ENCODE measurements around the gene LYPD6B. TPM values are rescaled to one million over a fixed set of nuclear protein-coding genes. Genes with fewer than 3 reads are reported as not detected.
A peak's percentile ranks its signal among the peaks of the same experiment; 100 is the strongest.

The LYPD6B gene
- total RNA-seq, 2 experiments from 2014 or later = not detected

- no peak for DNase-seq
- peaks cover 4% of the 10 kb centered on the region for H3K9me3 Mint-ChIP-seq (ENCODE audit: insufficient read depth)
- peaks cover 15% of the 10 kb centered on the region for H3K4me1 Mint-ChIP-seq (ENCODE audit: low read depth)
- no peak overlapping the region for H3K27ac Mint-ChIP-seq
- ChIA-PET POLR2A (no interaction called here), CTCF (no interaction called here)
- H3K36me3 Mint-ChIP-seq (ENCODE audit: low read depth) = no peaks in the 10 kb centered on the region
- peaks cover 16% of the 10 kb centered on the region for H3K27me3 Mint-ChIP-seq (ENCODE audit: low read depth)
- ATAC-seq = no peak
- H3K4me3 Mint-ChIP-seq = no peak overlapping the region
Observed at GRCh38 chr2:149068225-149068995, 29.9 kb downstream of the LYPD6B start.

DNA sequence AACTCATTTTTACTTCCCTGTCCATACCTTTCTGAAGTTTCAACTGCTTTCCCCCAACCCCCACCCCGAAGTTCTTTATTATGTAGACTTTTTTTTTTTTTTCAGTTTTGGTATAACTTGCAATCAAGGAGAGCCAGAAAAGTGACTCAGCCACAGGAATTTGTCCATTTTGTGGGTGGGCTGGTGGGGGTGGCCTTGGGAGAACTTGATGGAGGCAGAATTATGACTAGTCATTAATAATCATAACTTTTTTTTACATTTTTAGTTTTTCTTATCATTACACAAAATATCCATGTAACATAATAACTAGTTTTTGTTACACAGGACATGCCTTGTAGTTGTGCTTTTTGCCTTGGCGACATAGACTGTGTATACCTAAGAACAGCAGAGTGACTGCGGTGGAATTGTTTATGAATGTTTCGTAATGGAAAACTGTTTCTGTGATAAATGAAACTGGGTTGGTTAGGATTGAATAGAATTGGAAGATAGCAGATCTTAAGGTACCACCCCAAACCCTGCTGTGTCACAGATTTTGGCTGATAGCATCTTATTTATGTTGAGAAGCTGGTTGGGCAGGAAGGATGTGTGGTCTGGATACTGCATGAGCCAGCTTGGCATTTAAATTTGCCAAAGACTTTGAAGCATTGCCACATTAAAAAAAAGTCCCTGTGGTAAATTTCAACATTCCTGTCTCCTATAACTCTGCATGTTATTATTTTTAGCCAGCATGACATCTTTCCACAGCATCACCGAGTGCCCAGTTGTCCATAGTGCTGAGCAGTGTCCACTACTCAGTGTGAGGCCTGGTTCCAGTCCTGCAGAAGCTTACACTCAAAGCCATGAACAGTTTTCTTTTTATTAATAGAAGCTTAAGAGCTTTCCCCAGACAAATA, 30.7 kb downstream of the LYPD6B start:
- Mint-ChIP-seq H3K4me3 (no peak overlapping the region), H3K27ac (no peak overlapping the region), H3K36me3 (ENCODE audit: low read depth) (no peaks in the 10 kb centered on the region), H3K9me3 (ENCODE audit: insufficient read depth) (peaks cover 4% of the 10 kb centered on the region), H3K4me1 (ENCODE audit: low read depth) (peaks cover 15% of the 10 kb centered on the region), H3K27me3 (ENCODE audit: low read depth) (peaks cover 16% of the 10 kb centered on the region)
- peak; percentile 81 for ATAC-seq
- peak; percentile 37 for DNase-seq
- ChIA-PET POLR2A (interaction anchor here (0.6 kb wide), 1 partner anchor 93 kb away, joined by 4 read pairs; no protein-coding TSS in a partner anchor), CTCF (interaction anchor here (1.0 kb wide), 1 partner anchor 52 kb away, joined by 3 read pairs; no protein-coding TSS in a partner anchor)

DNA sequence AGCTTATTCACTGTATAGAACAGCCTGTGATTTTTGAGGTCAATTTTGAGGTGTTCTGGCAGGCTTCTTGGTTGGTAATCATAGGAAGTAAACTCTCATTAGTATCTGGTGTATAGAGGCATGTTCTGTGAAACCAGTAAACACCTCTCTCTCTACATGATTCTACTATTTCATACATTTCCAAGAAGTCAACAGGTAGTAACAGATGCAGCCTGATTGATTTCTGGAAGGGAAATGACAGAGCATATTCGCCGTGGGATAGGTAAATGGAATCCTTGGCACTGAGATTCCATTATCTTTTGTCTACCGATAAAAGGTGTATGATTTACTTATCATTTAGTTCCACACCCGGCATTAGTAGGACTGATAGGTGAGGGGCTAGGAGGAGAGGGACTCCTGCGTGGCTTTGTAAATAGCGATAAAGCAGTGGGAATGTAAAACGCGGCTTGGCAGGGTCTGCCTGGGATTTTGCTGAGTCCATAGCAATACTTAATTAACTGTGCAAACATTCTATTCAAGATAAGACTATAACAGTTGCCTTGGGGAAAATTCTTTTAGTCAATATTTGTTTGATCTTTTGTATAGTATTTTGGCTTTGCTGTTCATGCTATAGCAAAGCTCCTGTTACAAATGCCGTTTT, 32.3 kb downstream of the LYPD6B start:
- ChIA-PET POLR2A (no interaction called here), CTCF (no interaction called here)
- no peak overlapping the region for H3K27ac Mint-ChIP-seq
- H3K9me3 Mint-ChIP-seq (ENCODE audit: insufficient read depth) = peaks cover 4% of the 10 kb centered on the region
- ATAC-seq (no peak), DNase-seq (no peak)
- H3K36me3 Mint-ChIP-seq (ENCODE audit: low read depth) = no peaks in the 10 kb centered on the region
- H3K4me3 Mint-ChIP-seq = no peak overlapping the region
- H3K4me1 Mint-ChIP-seq (ENCODE audit: low read depth) = peaks cover 15% of the 10 kb centered on the region
- H3K27me3 Mint-ChIP-seq (ENCODE audit: low read depth) = peaks cover 15% of the 10 kb centered on the region

DNA sequence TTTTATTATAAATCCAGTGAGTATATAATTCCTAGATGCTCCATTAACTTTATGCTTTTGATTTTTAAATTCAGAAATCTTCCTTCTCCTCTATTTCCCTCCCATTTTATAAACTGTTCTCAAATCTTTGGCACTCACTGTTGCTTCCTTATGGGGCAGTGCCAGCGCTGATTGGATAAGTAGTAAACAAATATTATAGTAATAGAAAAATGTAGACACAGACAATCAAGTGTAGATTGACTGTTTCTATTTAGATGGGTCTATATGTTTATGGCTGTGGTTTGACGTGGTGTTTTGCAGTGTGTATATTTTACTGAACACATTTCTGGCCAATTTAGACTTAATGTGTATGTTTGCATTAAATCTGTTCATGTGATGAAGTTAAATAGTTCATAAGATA, 36.6 kb downstream of the LYPD6B start:
- ATAC-seq (no peak), DNase-seq (no peak)
- H3K27me3 Mint-ChIP-seq (ENCODE audit: low read depth) = peaks cover 11% of the 10 kb centered on the region
- H3K4me1 Mint-ChIP-seq (ENCODE audit: low read depth) = peaks cover under 1% of the 10 kb centered on the region
- POLR2A ChIA-PET = no interaction called here
- no peak overlapping the region for H3K4me3 Mint-ChIP-seq
- no peak overlapping the region for H3K27ac Mint-ChIP-seq
- CTCF ChIA-PET = interaction anchor here (1.3 kb wide), 1 partner anchor 13 kb away, joined by 3 read pairs; no protein-coding TSS in a partner anchor
- H3K36me3 Mint-ChIP-seq (ENCODE audit: low read depth) = no peaks in the 10 kb centered on the region
- H3K9me3 Mint-ChIP-seq (ENCODE audit: insufficient read depth) = no peaks in the 10 kb centered on the region

- DNase-seq (no peak), ATAC-seq (no peak)
- H3K27me3 Mint-ChIP-seq (ENCODE audit: low read depth) = peaks cover 10% of the 10 kb centered on the region
- H3K4me1 Mint-ChIP-seq (ENCODE audit: low read depth) = no peaks in the 10 kb centered on the region
- no peak overlapping the region for H3K4me3 Mint-ChIP-seq
- no peaks in the 10 kb centered on the region for H3K36me3 Mint-ChIP-seq (ENCODE audit: low read depth)
- H3K27ac Mint-ChIP-seq = no peak overlapping the region
- ChIA-PET POLR2A (no interaction called here), CTCF (no interaction called here)
- no peaks in the 10 kb centered on the region for H3K9me3 Mint-ChIP-seq (ENCODE audit: insufficient read depth)
Observed at GRCh38 chr2:149075853-149076252, 37.4 kb downstream of the LYPD6B start.

DNA sequence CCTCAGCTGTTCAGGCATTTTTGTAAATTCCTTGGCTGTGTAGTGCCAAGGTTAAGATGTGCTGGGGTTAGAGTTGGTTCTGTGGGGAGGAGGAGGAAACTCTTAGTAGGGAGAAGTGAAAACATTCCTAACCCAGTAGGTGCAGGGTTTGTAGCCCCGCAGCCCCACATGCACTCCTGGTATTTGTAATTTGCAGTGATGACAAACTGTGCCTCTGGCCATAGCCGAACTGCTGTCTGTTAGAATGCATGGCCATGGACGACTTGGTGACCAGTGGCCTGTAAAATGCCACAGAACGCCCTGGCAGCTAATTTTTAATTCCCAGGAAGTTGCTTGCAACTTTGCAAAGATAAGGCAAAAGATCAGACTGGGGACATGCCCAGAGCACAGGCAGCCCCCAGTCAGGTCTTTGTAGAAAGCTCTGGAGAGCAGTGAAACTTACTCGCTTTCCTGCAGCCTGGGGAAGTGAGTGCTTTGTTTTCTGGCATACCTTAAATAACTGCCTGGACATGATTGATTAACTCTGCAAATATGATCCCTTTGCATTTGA, 38.4 kb downstream of the LYPD6B start:
- POLR2A ChIA-PET = no interaction called here
- DNase-seq (no peak), ATAC-seq (no peak)
- H3K27ac Mint-ChIP-seq = no peak overlapping the region
- H3K4me3 Mint-ChIP-seq = no peak overlapping the region
- no peaks in the 10 kb centered on the region for H3K4me1 Mint-ChIP-seq (ENCODE audit: low read depth)
- CTCF ChIA-PET = no interaction called here
- no peaks in the 10 kb centered on the region for H3K36me3 Mint-ChIP-seq (ENCODE audit: low read depth)
- H3K27me3 Mint-ChIP-seq (ENCODE audit: low read depth) = peaks cover 10% of the 10 kb centered on the region
- no peaks in the 10 kb centered on the region for H3K9me3 Mint-ChIP-seq (ENCODE audit: insufficient read depth)

GRCh38 chr2:149077861-149078260, 39.4 kb downstream of the LYPD6B start:
- H3K4me1 Mint-ChIP-seq (ENCODE audit: low read depth) = no peaks in the 10 kb centered on the region

DNA sequence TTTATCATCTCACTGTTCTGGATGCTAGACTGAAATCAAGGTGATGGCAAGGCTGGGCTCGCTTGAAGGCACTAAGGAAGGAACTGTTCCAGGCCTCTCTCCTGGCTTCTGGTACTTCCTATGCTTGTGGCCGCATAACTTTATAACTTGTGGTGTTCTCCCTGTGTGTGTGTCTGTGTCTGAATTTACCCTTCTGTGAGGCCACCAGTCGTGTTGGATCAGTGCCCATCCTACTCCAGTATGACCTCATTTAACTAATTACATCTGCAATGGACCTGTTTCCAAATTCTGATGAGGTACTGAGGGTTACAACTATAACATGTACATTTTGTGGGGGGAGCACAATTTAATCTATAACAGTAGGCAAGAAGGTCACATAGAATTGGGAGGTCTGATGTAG, 41.6 kb downstream of the LYPD6B start:
- H3K27ac Mint-ChIP-seq = no peak overlapping the region
- no peaks in the 10 kb centered on the region for H3K4me1 Mint-ChIP-seq (ENCODE audit: low read depth)
- H3K27me3 Mint-ChIP-seq (ENCODE audit: low read depth) = peaks cover 5% of the 10 kb centered on the region
- ATAC-seq (no peak), DNase-seq (no peak)
- H3K36me3 Mint-ChIP-seq (ENCODE audit: low read depth) = no peaks in the 10 kb centered on the region
- no peaks in the 10 kb centered on the region for H3K9me3 Mint-ChIP-seq (ENCODE audit: insufficient read depth)
- ChIA-PET CTCF (no interaction called here), POLR2A (no interaction called here)
- H3K4me3 Mint-ChIP-seq = no peak overlapping the region

More at GRCh38 chr2:149077861-149078260, 39.4 kb downstream of the LYPD6B start:
- CTCF ChIA-PET = no interaction called here
- DNase-seq = no peak
- Mint-ChIP-seq H3K4me3 (no peak overlapping the region), H3K36me3 (ENCODE audit: low read depth) (no peaks in the 10 kb centered on the region), H3K27ac (no peak overlapping the region), H3K27me3 (ENCODE audit: low read depth) (peaks cover 6% of the 10 kb centered on the region), H3K9me3 (ENCODE audit: insufficient read depth) (no peaks in the 10 kb centered on the region)
- no peak for ATAC-seq
- POLR2A ChIA-PET = no interaction called here

- H3K36me3 Mint-ChIP-seq (ENCODE audit: low read depth) = no peaks in the 10 kb centered on the region
- ATAC-seq (no peak), DNase-seq (no peak)
- H3K27ac Mint-ChIP-seq = no peak overlapping the region
- POLR2A ChIA-PET = no interaction called here
- H3K4me3 Mint-ChIP-seq = no peak overlapping the region
- H3K9me3 Mint-ChIP-seq (ENCODE audit: insufficient read depth) = no peaks in the 10 kb centered on the region
- CTCF ChIA-PET = no interaction called here
- H3K27me3 Mint-ChIP-seq (ENCODE audit: low read depth) = peaks cover 4% of the 10 kb centered on the region
- no peaks in the 10 kb centered on the region for H3K4me1 Mint-ChIP-seq (ENCODE audit: low read depth)
Observed at GRCh38 chr2:149080971-149081370, 42.5 kb downstream of the LYPD6B start.

DNA sequence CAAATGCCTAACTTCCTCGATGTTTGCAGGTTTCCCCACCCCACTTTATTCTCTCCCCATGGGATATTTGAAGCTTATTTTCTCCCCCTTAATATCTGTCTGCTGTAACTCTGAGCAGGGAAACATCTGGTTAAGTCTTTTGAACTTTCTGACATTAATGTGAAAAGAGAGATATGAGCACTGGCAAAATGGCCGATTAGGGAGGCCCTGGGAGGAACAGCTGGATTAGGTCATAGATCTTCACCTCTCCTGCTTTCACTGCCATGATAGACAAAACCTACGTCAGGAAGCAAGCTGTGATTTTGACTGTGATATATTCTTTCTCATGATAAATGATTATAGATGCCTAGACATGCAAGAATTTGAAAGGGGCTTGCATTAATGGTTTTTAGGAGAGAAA, 43.6 kb downstream of the LYPD6B start:
- Mint-ChIP-seq H3K36me3 (ENCODE audit: low read depth) (no peaks in the 10 kb centered on the region), H3K4me3 (no peak overlapping the region), H3K9me3 (ENCODE audit: insufficient read depth) (no peaks in the 10 kb centered on the region), H3K27ac (no peak overlapping the region), H3K4me1 (ENCODE audit: low read depth) (no peaks in the 10 kb centered on the region), H3K27me3 (ENCODE audit: low read depth) (peaks cover 4% of the 10 kb centered on the region)
- ChIA-PET POLR2A (no interaction called here), CTCF (no interaction called here)
- ATAC-seq (no peak), DNase-seq (no peak)

GRCh38 chr2:149082735-149083134, 44.2 kb downstream of the LYPD6B start:
- H3K27ac Mint-ChIP-seq = no peak overlapping the region
- no peaks in the 10 kb centered on the region for H3K36me3 Mint-ChIP-seq (ENCODE audit: low read depth)
- DNase-seq (no peak), ATAC-seq (no peak)
- H3K4me3 Mint-ChIP-seq = no peak overlapping the region
- POLR2A ChIA-PET = no interaction called here
- no peaks in the 10 kb centered on the region for H3K9me3 Mint-ChIP-seq (ENCODE audit: insufficient read depth)
- H3K4me1 Mint-ChIP-seq (ENCODE audit: low read depth) = no peaks in the 10 kb centered on the region
- CTCF ChIA-PET = no interaction called here
- peaks cover 4% of the 10 kb centered on the region for H3K27me3 Mint-ChIP-seq (ENCODE audit: low read depth)
